GM18499 (cell line): ENCODE measurements around the gene SLCO1A2.
"Not testable (repeated sequence)": the region's sequence is repeated elsewhere in the genome, so short reads cannot be mapped to it uniquely, and the experiment has no call there.

Experiments used
- ATAC-seq: cut with Tn5 transposase; IDR thresholded peaks from one replicate; pipeline ENCODE4 v1.9.1; 2021; ENCODE audit warnings: moderate number of reproducible peaks; ENCODE audit not compliant: insufficient read depth, unreplicated experiment

Gene SLCO1A2

GRCh38 chr12:21334771-21335325 is at the start of gene SLCO1A2:
Gene SLCO1A2 (minus strand): TSS chr12:21334917. CDS start chr12:21334647, 270 bp downstream.
- no peak for ATAC-seq

- no peak for ATAC-seq
Measured at GRCh38 chr12:21384261-21384660, 49.5 kb upstream of the SLCO1A2 start.

GRCh38 chr12:21381320-21381719 is 46.6 kb upstream of the SLCO1A2 start:
- not testable (repeated sequence) for ATAC-seq

GRCh38 chr12:21379218-21379617 is 44.5 kb upstream of the SLCO1A2 start:
- ATAC-seq = no peak

GRCh38 chr12:21372602-21373001 is 37.9 kb upstream of the SLCO1A2 start, which contains the start of gene IAPP:
Gene IAPP (plus strand): TSS chr12:21372902. CDS start chr12:21373352, 450 bp downstream.
- ATAC-seq = no peak

GRCh38 chr12:21370845-21371449 is 36.2 kb upstream of the SLCO1A2 start:
- ATAC-seq = no peak

- no peak for ATAC-seq
Measured at GRCh38 chr12:21369141-21369980, 34.6 kb upstream of the SLCO1A2 start.

GRCh38 chr12:21360632-21361031 is 25.9 kb upstream of the SLCO1A2 start:
- not testable (repeated sequence) for ATAC-seq

- ATAC-seq = no peak
Measured at GRCh38 chr12:21354641-21355040, 19.9 kb upstream of the SLCO1A2 start.

- ATAC-seq = no peak
Measured at GRCh38 chr12:21353948-21354347, 19.2 kb upstream of the SLCO1A2 start.

GRCh38 chr12:21353487-21353886 is 18.8 kb upstream of the SLCO1A2 start:
- no peak for ATAC-seq

GRCh38 chr12:21350975-21351374 is 16.3 kb upstream of the SLCO1A2 start:
- ATAC-seq = no peak

- ATAC-seq = no peak
Measured at GRCh38 chr12:21346542-21347205, 12.0 kb upstream of the SLCO1A2 start.

GRCh38 chr12:21343636-21344035 is 8.9 kb upstream of the SLCO1A2 start:
- ATAC-seq = no peak

GRCh38 chr12:21341769-21342168 is 7.1 kb upstream of the SLCO1A2 start:
- ATAC-seq = no peak

- ATAC-seq = no peak
Measured at GRCh38 chr12:21340403-21340802, 5.7 kb upstream of the SLCO1A2 start.

GRCh38 chr12:21339921-21340320 is 5.2 kb upstream of the SLCO1A2 start:
- ATAC-seq = no peak

- ATAC-seq = no peak
Measured at GRCh38 chr12:21337959-21338744, 3.4 kb upstream of the SLCO1A2 start.

- ATAC-seq = no peak
Measured at GRCh38 chr12:21337453-21337852, 2.7 kb upstream of the SLCO1A2 start.

GRCh38 chr12:21336656-21337055 is 1.9 kb upstream of the SLCO1A2 start:
- ATAC-seq = no peak
